Fibroblast of villous mesenchyme (primary cell): ENCODE data around the gene WNT9A. TPM values are rescaled to one million over a fixed set of nuclear protein-coding genes. Genes with fewer than 3 reads are reported as not detected.

Experiments
- DNase-seq: peaks from one replicate; pipeline ENCODE4 v3.0.0-alpha.2; 2010; ENCODE audit warnings: low read depth
- H3K4me3 ChIP-seq: 2 replicates; pipeline ENCODE4 v1.5.1; 2011; ENCODE audit warnings: low read depth, mild to moderate bottlenecking, low read length
- total RNA-seq: library from RNA; depleted of rRNA; stranded (reverse); fragments of >200 nt; gene quantifications from 2 replicates; pipeline ENCODE4 v1.2.3, GENCODE V29; 2012
- TF ChIP-seq, protein P1 (sequence below): IDR thresholded peaks from 2 replicates; pipeline ENCODE4 v1.5.1; 2012; ENCODE audit warnings: low read depth, mild to moderate bottlenecking, low read length; ENCODE audit not compliant: insufficient read depth

Gene WNT9A
- total RNA-seq, 1 donor, result under 0.01 TPM

DNA sequence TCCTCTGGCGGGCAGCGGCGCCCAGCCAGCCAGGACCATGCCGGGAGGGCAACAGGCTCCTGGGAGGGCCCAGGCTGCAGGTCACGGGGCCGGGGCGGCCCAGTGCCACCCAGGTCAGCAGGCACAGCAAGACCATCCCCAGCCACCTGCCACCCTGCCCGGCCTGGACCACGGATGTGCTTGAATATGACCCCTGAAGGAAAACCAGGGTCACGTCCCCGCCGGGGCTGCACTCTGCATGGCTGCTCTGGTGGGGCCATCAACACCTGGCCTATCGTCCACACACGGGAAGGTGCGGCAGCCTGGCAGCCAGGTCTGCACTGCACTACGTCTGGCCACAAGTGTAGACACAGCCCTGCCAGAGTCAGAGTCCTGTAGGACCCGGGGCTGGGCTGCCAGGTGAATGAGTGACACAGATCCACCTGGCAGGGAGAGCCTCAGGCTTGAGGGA, 6.9 kb downstream of the WNT9A start:
- TF ChIP-seq, protein P1, sequence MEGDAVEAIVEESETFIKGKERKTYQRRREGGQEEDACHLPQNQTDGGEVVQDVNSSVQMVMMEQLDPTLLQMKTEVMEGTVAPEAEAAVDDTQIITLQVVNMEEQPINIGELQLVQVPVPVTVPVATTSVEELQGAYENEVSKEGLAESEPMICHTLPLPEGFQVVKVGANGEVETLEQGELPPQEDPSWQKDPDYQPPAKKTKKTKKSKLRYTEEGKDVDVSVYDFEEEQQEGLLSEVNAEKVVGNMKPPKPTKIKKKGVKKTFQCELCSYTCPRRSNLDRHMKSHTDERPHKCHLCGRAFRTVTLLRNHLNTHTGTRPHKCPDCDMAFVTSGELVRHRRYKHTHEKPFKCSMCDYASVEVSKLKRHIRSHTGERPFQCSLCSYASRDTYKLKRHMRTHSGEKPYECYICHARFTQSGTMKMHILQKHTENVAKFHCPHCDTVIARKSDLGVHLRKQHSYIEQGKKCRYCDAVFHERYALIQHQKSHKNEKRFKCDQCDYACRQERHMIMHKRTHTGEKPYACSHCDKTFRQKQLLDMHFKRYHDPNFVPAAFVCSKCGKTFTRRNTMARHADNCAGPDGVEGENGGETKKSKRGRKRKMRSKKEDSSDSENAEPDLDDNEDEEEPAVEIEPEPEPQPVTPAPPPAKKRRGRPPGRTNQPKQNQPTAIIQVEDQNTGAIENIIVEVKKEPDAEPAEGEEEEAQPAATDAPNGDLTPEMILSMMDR, result no peak
- no peak for DNase-seq
- H3K4me3 ChIP-seq, result no peak overlapping the region

DNA sequence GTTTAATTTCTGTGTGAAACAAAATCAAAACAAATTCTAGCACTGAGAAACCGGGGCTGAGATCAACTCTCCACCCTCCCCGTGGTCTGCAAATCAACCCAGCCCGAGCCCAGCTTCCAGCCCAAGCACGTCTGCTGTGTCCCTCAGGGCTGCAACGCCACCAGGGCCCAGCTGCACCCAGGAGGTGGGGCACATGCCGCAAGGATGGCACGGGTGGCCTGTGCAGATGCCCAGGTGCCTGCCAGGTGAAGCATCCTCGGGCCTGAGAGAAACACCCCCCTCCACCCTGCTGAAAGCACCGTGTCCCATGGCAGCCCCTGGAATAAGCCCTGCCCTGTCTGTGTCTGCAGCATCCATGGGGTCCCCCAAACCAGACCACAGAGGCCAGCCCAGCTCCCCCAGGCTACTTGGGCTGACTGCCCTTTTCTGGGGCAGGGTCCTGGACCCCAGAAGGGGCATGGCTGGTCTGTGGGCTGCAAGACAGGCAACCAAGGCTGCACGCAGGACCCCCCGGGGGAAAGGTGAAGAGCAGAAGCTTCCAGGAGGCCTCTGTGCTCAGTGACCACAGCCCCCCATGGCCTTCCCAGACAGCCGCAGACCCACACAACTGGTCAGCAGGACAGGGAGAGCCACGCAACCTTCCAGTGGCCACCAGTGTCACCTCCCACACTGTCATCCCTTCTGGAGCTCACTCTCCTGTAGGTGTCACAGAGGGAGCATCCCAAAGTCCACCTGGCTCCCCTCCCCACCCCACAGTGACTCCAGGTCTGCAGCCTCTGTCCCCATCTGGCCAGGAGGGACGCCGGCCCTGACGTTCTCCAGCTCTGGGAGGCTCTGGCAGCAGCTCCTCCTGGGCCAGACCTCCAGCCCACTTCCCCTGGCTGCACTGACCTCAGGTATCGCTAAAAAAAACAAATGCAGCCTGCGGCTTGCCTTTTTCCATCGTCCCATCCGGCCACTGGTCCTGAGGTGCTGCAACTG, 7.7 kb downstream of the WNT9A start:
- no peak for DNase-seq
- no peak overlapping the region for H3K4me3 ChIP-seq
- TF ChIP-seq, protein P1, result no peak

GRCh38 chr1:227938911-227939790, 8.6 kb downstream of the WNT9A start:
- TF ChIP-seq, protein P1, result no peak
- H3K4me3 ChIP-seq, result no peak overlapping the region
- DNase-seq, result no peak

DNA sequence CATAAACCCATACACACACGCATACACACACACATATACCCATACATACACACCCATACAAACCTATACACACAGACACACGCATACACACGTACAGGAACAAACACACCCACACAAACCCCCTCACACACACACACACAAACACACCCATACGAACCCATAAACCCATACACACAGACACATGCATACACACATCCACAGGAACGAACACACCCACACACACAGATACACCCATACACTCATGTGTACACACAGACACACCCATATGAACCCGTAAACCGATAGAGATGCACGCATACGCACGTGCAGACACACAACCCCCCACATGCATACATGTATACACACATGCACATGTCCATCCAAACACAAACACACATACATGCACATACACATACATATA, 9.5 kb downstream of the WNT9A start:
- no peak overlapping the region for H3K4me3 ChIP-seq
- TF ChIP-seq, protein P1, result no peak

GRCh38 chr1:227937838-227938145, 9.9 kb downstream of the WNT9A start:
- DNase-seq, result no peak
- no peak overlapping the region for H3K4me3 ChIP-seq
- TF ChIP-seq, protein P1, result no peak

More for the DNA sequence above, 9.5 kb downstream of the WNT9A start:
- no peak for DNase-seq

DNA sequence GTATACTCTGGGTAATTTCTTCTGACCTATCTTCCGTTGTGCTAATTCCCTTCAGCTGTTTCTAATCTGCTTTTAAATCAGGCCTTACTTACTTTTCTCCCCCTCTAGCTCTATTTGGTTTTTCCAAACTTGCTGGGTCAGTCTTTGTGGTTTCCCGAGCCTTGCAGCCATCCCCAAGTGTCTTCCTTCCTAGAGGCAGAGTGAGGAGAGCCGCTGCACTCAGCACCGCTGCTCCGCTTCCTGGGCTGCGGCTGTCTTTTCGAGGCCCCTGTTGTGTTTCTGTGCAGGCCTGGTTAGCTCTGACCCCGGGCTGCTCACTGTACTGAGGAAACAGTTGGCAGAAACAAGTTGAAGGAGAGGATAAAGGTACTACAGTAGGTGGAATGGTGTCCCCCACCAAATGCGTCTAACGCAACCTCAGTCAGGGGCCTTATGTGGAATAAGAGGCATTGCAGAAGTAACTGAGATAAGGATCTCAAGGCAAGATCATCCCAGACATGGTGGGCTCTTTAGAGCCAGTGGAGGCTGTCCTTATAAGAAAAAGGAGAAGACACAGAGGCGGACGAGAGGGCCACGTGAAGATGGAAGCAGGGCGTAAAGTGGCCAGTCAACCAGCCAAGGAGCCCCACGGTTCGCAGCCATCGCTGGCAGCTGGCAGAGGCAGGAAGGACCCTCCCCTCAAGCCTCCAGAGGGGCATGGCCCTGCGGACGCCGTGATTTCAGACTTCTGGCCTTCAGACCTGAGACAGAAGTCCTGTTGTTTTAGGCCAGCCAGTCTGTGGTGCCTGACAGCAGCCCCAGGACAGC, 10.5 kb downstream of the WNT9A start:
- DNase-seq, result no peak
- H3K4me3 ChIP-seq, result no peak overlapping the region
- TF ChIP-seq, protein P1, result no peak
